GM23338 (cell line): Measurements from ENCODE around the gene ATPAF1. TPM values are rescaled to one million over a fixed set of nuclear protein-coding genes. Genes with fewer than 3 reads are reported as not detected.

Experiments used
- ATAC-seq: fragments of 200-7000 bp; cut with Tn5 transposase; 3 replicates; pipeline ENCODE4 v1.9.1; 2020
- DNase-seq: peaks from one replicate; pipeline ENCODE4 v3.0.0-alpha.2; 2015; ENCODE audit warnings: low spot score
- H2AFZ ChIP-seq: fragments of 200-600 bp; sonication (generic); 2 replicates; pipeline ENCODE4 v1.8.0; 2016; ENCODE audit warnings: antibody characterized with exemption, mild to moderate bottlenecking, moderate library complexity
- H3F3A ChIP-seq: fragments of 200-600 bp; sonication (generic); replicated peaks from 2 replicates; pipeline ENCODE4 v1.8.0; 2017; ENCODE audit warnings: antibody characterized with exemption, mixed run types, low read depth
- H3K27ac ChIP-seq: fragments of 200-600 bp; sonication (generic); 2 replicates; pipeline ENCODE4 v1.6.1; 2016; ENCODE audit warnings: low read depth
- H3K27me3 ChIP-seq: fragments of 200-600 bp; sonication (generic); 2 replicates; pipeline ENCODE4 v1.8.0; 2016; ENCODE audit warnings: mild to moderate bottlenecking, mixed run types, moderate library complexity; ENCODE audit not compliant: insufficient read depth
- H3K36me3 ChIP-seq: fragments of 200-600 bp; sonication (generic); 2 replicates; pipeline ENCODE4 v1.8.0; 2016; ENCODE audit warnings: mild to moderate bottlenecking; ENCODE audit not compliant: insufficient read depth
- H3K4me1 ChIP-seq: fragments of 200-600 bp; sonication (generic); 2 replicates; pipeline ENCODE4 v1.8.0; 2016; ENCODE audit warnings: mild to moderate bottlenecking, moderate library complexity; ENCODE audit not compliant: insufficient read depth
- H3K4me2 ChIP-seq: fragments of 200-600 bp; sonication (generic); 2 replicates; pipeline ENCODE4 v1.7.1; 2017; ENCODE audit warnings: mixed run types
- H3K4me3 ChIP-seq: fragments of 200-600 bp; sonication (generic); 2 replicates; pipeline ENCODE4 v1.6.1; 2016; ENCODE audit warnings: mixed run types
- H3K79me2 ChIP-seq: fragments of 200-600 bp; sonication (generic); replicated peaks from 2 replicates; pipeline ENCODE4 v1.8.0; 2017; ENCODE audit warnings: mild to moderate bottlenecking; ENCODE audit not compliant: insufficient read depth
- H3K9me2 ChIP-seq: fragments of 200-600 bp; sonication (generic); 2 replicates; pipeline ENCODE4 v1.8.0; 2017; ENCODE audit not compliant: insufficient read depth
- H4K20me1 ChIP-seq: fragments of 200-600 bp; sonication (generic); replicated peaks from 2 replicates; pipeline ENCODE4 v1.8.0; 2017; ENCODE audit warnings: mild to moderate bottlenecking; ENCODE audit not compliant: insufficient read depth
- H3K27ac Mint-ChIP-seq: 2 replicates; pipeline ENCODE4 v1.8.0; 2020; ENCODE audit warnings: inconsistent platforms, mild to moderate bottlenecking, moderate library complexity, mixed read lengths
- H3K27me3 Mint-ChIP-seq: 3 replicates; pipeline ENCODE4 v1.8.0; 2022; ENCODE audit warnings: low read depth, mild to moderate bottlenecking, moderate library complexity, mixed read lengths, inconsistent platforms; ENCODE audit not compliant: insufficient read depth, poor library complexity
- H3K36me3 Mint-ChIP-seq: 3 replicates; pipeline ENCODE4 v1.8.0; 2021; ENCODE audit warnings: low read depth, mild to moderate bottlenecking, inconsistent platforms, moderate library complexity, mixed read lengths
- H3K4me1 Mint-ChIP-seq: 3 replicates; pipeline ENCODE4 v1.8.0; 2020; ENCODE audit warnings: mild to moderate bottlenecking, inconsistent platforms, mixed read lengths
- H3K4me3 Mint-ChIP-seq: 3 replicates; pipeline ENCODE4 v1.8.0; 2021; ENCODE audit warnings: moderate library complexity, mild to moderate bottlenecking, inconsistent platforms, mixed read lengths
- H3K9me3 Mint-ChIP-seq: 3 replicates; pipeline ENCODE4 v1.8.0; 2020; ENCODE audit warnings: moderate library complexity, mild to moderate bottlenecking, inconsistent platforms, mixed read lengths
- CREB1 ChIP-seq: fragments of 250-450 bp; sonication (Bioruptor Pico); IDR thresholded peaks from 2 replicates; pipeline ENCODE4 v1.5.0; 2020; ENCODE audit warnings: low read depth, mild to moderate bottlenecking, moderate library complexity
- NANOG ChIP-seq: IDR thresholded peaks from 2 replicates; pipeline ENCODE4 v1.6.1; 2016; ENCODE audit warnings: antibody characterized with exemption, borderline replicate concordance
- POLR2AphosphoS5 ChIP-seq: IDR thresholded peaks from 2 replicates; pipeline ENCODE4 v1.6.1; 2016; ENCODE audit warnings: antibody characterized with exemption, low read depth
- ZNF114 ChIP-seq: fragments of 250-450 bp; sonication (Bioruptor Pico); IDR thresholded peaks from 2 replicates; pipeline ENCODE4 v1.5.0; 2020; ENCODE audit warnings: mild to moderate bottlenecking, moderate library complexity
- ZNF331 ChIP-seq: fragments of 250-450 bp; sonication (Bioruptor Pico); IDR thresholded peaks from 2 replicates; pipeline ENCODE4 v1.5.0; 2020; ENCODE audit warnings: low read depth, mild to moderate bottlenecking, moderate library complexity
- polyA plus RNA-seq: library from polyadenylated mRNA; unstranded; fragments of >200 nt; fragmentation: Nextera tagmentation; extraction: Ambion mirVana; gene quantifications from 2 replicates; pipeline ENCODE4 v1.2.1, GENCODE V29; 2016
- total RNA-seq: library from RNA; depleted of rRNA; stranded (reverse); fragments of >200 nt; shearing (Covaris generic); gene quantifications from 2 replicates; pipeline ENCODE4 v1.2.3, GENCODE V29; 2014
- TF ChIP-seq, protein P1 (sequence below): fragments of 250-450 bp; sonication (Bioruptor Pico); IDR thresholded peaks from 2 replicates; pipeline ENCODE4 v1.5.0; 2020; ENCODE audit warnings: mild to moderate bottlenecking, moderate library complexity
- TF ChIP-seq, protein P2 (sequence below): IDR thresholded peaks from one replicate; pipeline ENCODE4 v1.6.1; 2018; ENCODE audit warnings: antibody characterized with exemption; ENCODE audit not compliant: unreplicated experiment

ATPAF1 gene
- total and polyA plus RNA-seq, 2 experiments from 2014 or later = 41.2 to 67.6 TPM

- TF ChIP-seq, protein P1, sequence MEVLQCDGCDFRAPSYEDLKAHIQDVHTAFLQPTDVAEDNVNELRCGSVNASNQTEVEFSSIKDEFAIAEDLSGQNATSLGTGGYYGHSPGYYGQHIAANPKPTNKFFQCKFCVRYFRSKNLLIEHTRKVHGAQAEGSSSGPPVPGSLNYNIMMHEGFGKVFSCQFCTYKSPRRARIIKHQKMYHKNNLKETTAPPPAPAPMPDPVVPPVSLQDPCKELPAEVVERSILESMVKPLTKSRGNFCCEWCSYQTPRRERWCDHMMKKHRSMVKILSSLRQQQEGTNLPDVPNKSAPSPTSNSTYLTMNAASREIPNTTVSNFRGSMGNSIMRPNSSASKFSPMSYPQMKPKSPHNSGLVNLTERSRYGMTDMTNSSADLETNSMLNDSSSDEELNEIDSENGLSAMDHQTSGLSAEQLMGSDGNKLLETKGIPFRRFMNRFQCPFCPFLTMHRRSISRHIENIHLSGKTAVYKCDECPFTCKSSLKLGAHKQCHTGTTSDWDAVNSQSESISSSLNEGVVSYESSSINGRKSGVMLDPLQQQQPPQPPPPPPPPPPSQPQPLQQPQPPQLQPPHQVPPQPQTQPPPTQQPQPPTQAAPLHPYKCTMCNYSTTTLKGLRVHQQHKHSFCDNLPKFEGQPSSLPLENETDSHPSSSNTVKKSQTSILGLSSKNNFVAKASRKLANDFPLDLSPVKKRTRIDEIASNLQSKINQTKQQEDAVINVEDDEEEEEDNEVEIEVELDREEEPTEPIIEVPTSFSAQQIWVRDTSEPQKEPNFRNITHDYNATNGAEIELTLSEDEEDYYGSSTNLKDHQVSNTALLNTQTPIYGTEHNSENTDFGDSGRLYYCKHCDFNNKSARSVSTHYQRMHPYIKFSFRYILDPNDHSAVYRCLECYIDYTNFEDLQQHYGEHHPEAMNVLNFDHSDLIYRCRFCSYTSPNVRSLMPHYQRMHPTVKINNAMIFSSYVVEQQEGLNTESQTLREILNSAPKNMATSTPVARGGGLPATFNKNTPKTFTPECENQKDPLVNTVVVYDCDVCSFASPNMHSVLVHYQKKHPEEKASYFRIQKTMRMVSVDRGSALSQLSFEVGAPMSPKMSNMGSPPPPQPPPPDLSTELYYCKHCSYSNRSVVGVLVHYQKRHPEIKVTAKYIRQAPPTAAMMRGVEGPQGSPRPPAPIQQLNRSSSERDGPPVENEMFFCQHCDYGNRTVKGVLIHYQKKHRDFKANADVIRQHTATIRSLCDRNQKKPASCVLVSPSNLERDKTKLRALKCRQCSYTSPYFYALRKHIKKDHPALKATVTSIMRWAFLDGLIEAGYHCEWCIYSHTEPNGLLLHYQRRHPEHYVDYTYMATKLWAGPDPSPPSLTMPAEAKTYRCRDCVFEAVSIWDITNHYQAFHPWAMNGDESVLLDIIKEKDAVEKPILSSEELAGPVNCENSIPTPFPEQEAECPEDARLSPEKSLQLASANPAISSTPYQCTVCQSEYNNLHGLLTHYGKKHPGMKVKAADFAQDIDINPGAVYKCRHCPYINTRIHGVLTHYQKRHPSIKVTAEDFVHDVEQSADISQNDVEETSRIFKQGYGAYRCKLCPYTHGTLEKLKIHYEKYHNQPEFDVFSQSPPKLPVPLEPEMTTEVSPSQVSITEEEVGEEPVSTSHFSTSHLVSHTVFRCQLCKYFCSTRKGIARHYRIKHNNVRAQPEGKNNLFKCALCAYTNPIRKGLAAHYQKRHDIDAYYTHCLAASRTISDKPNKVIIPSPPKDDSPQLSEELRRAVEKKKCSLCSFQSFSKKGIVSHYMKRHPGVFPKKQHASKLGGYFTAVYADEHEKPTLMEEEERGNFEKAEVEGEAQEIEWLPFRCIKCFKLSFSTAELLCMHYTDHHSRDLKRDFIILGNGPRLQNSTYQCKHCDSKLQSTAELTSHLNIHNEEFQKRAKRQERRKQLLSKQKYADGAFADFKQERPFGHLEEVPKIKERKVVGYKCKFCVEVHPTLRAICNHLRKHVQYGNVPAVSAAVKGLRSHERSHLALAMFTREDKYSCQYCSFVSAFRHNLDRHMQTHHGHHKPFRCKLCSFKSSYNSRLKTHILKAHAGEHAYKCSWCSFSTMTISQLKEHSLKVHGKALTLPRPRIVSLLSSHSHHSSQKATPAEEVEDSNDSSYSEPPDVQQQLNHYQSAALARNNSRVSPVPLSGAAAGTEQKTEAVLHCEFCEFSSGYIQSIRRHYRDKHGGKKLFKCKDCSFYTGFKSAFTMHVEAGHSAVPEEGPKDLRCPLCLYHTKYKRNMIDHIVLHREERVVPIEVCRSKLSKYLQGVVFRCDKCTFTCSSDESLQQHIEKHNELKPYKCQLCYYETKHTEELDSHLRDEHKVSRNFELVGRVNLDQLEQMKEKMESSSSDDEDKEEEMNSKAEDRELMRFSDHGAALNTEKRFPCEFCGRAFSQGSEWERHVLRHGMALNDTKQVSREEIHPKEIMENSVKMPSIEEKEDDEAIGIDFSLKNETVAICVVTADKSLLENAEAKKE (CRISPR knock-in tag) = no peak
- TF ChIP-seq, protein P2, sequence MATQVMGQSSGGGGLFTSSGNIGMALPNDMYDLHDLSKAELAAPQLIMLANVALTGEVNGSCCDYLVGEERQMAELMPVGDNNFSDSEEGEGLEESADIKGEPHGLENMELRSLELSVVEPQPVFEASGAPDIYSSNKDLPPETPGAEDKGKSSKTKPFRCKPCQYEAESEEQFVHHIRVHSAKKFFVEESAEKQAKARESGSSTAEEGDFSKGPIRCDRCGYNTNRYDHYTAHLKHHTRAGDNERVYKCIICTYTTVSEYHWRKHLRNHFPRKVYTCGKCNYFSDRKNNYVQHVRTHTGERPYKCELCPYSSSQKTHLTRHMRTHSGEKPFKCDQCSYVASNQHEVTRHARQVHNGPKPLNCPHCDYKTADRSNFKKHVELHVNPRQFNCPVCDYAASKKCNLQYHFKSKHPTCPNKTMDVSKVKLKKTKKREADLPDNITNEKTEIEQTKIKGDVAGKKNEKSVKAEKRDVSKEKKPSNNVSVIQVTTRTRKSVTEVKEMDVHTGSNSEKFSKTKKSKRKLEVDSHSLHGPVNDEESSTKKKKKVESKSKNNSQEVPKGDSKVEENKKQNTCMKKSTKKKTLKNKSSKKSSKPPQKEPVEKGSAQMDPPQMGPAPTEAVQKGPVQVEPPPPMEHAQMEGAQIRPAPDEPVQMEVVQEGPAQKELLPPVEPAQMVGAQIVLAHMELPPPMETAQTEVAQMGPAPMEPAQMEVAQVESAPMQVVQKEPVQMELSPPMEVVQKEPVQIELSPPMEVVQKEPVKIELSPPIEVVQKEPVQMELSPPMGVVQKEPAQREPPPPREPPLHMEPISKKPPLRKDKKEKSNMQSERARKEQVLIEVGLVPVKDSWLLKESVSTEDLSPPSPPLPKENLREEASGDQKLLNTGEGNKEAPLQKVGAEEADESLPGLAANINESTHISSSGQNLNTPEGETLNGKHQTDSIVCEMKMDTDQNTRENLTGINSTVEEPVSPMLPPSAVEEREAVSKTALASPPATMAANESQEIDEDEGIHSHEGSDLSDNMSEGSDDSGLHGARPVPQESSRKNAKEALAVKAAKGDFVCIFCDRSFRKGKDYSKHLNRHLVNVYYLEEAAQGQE = no peak
- TF ChIP-seq NANOG (no peak), ZNF114 (CRISPR knock-in tag) (no peak)
Observed at GRCh38 chr1:46703927-46704641, 35.9 kb upstream of the ATPAF1 start (continued).

DNA sequence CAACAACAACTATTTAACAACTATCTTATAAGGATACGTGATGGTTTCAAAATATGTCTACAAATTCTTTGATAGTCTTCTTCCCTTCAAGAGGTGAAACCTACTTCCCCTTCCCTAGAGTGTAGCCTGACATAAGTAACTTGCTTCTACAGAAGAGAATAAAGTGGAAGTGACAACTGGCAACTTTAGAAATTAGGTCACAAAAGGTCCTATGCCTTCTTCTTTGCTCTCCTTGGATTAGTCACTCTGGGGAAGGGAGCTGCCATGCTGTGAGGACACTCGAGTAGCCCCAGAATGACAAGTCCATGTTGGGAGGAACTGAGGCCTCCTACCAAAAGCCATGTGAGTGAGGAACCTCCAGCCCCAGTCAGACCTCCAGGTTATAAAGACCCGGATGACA, 31.5 kb upstream of the ATPAF1 start:
- H3K27me3 Mint-ChIP-seq = no peaks in the 10 kb centered on the region
- Histone ChIP-seq H2AFZ (no peak overlapping the region), H3K9me2 (no peaks in the 10 kb centered on the region), H3K4me2 (no peak overlapping the region), H3K79me2 (peaks cover 11% of the 10 kb centered on the region), H3K27ac (no peak overlapping the region), H3K36me3 (peaks cover 25% of the 10 kb centered on the region), H3K4me3 (no peak overlapping the region), H4K20me1 (peaks cover 20% of the 10 kb centered on the region), H3F3A (no peaks in the 10 kb centered on the region), H3K27me3 (no peaks in the 10 kb centered on the region), H3K4me1 (no peaks in the 10 kb centered on the region)
- H3K9me3 Mint-ChIP-seq = no peaks in the 10 kb centered on the region
- H3K4me1 Mint-ChIP-seq = no peaks in the 10 kb centered on the region
- DNase-seq (no peak), ATAC-seq (no peak)
- no peak overlapping the region for H3K27ac Mint-ChIP-seq
- H3K4me3 Mint-ChIP-seq = no peak overlapping the region
- H3K36me3 Mint-ChIP-seq = peaks cover 31% of the 10 kb centered on the region
- no peak for TF ChIP-seq ZNF331 (CRISPR knock-in tag)
- no peak for TF ChIP-seq CREB1
- no peak for TF ChIP-seq POLR2AphosphoS5
